ENCODE results near the gene EFCAB6.
A peak's percentile ranks its signal among the peaks of the same experiment; 100 is the strongest.

EFCAB6 gene

GRCh38 chr22:43857367-43857766 is 45.3 kb upstream of the EFCAB6 start:
- Histone ChIP-seq H3K14ac (ENCODE audit: low read length) (no peak overlapping the region), H2BK120ac (ENCODE audit: low read depth, low read length) (no peak overlapping the region), H3K4ac (ENCODE audit: low read length) (no peak overlapping the region), H4K91ac (ENCODE audit: low read depth, low read length, poor library complexity) (no peak overlapping the region), H3K23ac (ENCODE audit: low read depth, low read length, poor library complexity) (no peak overlapping the region), H3K4me1 (ENCODE audit: control insufficient read depth in 2 of 2, insufficient read depth in 1 of 2, low read depth in 1 of 2, low read length in 2 of 2) (peaks cover 7 to 9% of the 10 kb centered on the region in 2 donors), H3K9ac (ENCODE audit: low read depth, low read length, poor library complexity) (no peak overlapping the region), H3K4me2 (ENCODE audit: insufficient read depth, low read length, poor library complexity, severe bottlenecking) (no peak overlapping the region), H2BK5ac (ENCODE audit: low read length) (no peak overlapping the region), H4K8ac (ENCODE audit: low read depth, low read length) (no peak overlapping the region), H2BK15ac (ENCODE audit: low read length) (no peak overlapping the region), H2AK5ac (ENCODE audit: low read depth, low read length) (no peak overlapping the region), H3K27me3 (ENCODE audit: control insufficient read depth in 3 of 3, insufficient read depth in 3 of 3, low read depth in 1 of 3, low read length in 3 of 3) (no peaks in the 10 kb centered on the region), H3K9me3 (replicated peaks in 1 of 2; ENCODE audit: control insufficient read depth in 2 of 2, insufficient read depth in 1 of 2, low read depth in 1 of 2, low read length in 2 of 2) (peaks cover 6 to 7% of the 10 kb centered on the region in 2 donors), H3K79me1 (ENCODE audit: low read depth, low read length) (peaks cover 7% of the 10 kb centered on the region), H2BK12ac (ENCODE audit: low read length) (no peak overlapping the region), H3K36me3 (replicated peaks in 1 of 2; ENCODE audit: control insufficient read depth in 2 of 2, insufficient read depth in 2 of 2, low read length in 2 of 2) (no peaks in the 10 kb centered on the region), H3K4me3 (ENCODE audit: low read length in 2 of 2) (no peak overlapping the region), H3K27ac (replicated peaks; ENCODE audit: low read length) (no peak overlapping the region), H3K18ac (ENCODE audit: low read length) (no peak overlapping the region), H2AFZ (ENCODE audit: low read length) (no peak overlapping the region)
- DNase-seq (ENCODE audit: low spot score): no peak

- Histone ChIP-seq H4K91ac (ENCODE audit: low read depth, low read length, poor library complexity) (no peak overlapping the region), H3K4me2 (ENCODE audit: insufficient read depth, low read length, poor library complexity, severe bottlenecking) (no peak overlapping the region)
- no CpG with 5 or more reads among the region's 4 CpGs for WGBS, 2 donors (ENCODE audit: extremely low coverage in 2 of 2, insufficient read length in 2 of 2, insufficient replicate concordance in 1 of 2)
Observed at GRCh38 chr22:43855431-43855830, 43.3 kb upstream of the EFCAB6 start.

GRCh38 chr22:43854786-43855271 is 42.7 kb upstream of the EFCAB6 start:
- no peak overlapping the region for H2BK5ac ChIP-seq (ENCODE audit: low read length)
- H3K27ac ChIP-seq (replicated peaks; ENCODE audit: low read length): no peak overlapping the region
- H3K4me2 ChIP-seq (ENCODE audit: insufficient read depth, low read length, poor library complexity, severe bottlenecking): no peak overlapping the region
- peak overlapping the region; percentile 46 for H3K18ac ChIP-seq (ENCODE audit: low read length)
- H3K9ac ChIP-seq (ENCODE audit: low read depth, low read length, poor library complexity): no peak overlapping the region
- peaks cover 6 to 7% of the 10 kb centered on the region in 2 donors for H3K9me3 ChIP-seq (replicated peaks in 1 of 2; ENCODE audit: control insufficient read depth in 2 of 2, insufficient read depth in 1 of 2, low read depth in 1 of 2, low read length in 2 of 2)
- H3K14ac ChIP-seq (ENCODE audit: low read length): no peak overlapping the region
- peaks cover 3% of the 10 kb centered on the region for H3K79me1 ChIP-seq (ENCODE audit: low read depth, low read length)
- H4K91ac ChIP-seq (ENCODE audit: low read depth, low read length, poor library complexity): no peak overlapping the region
- no peak overlapping the region for H2AFZ ChIP-seq (ENCODE audit: low read length)
- no peak overlapping the region for H3K4ac ChIP-seq (ENCODE audit: low read length)
- DNase-seq (ENCODE audit: low spot score): no peak
- WGBS, 2 donors (ENCODE audit: extremely low coverage in 2 of 2, insufficient read length in 2 of 2, insufficient replicate concordance in 1 of 2): no CpG with 5 or more reads among the region's 13 CpGs
- peaks cover 0 to 6% of the 10 kb centered on the region in 2 donors for H3K4me1 ChIP-seq (ENCODE audit: control insufficient read depth in 2 of 2, insufficient read depth in 1 of 2, low read depth in 1 of 2, low read length in 2 of 2)
- no peaks in the 10 kb centered on the region for H3K27me3 ChIP-seq (ENCODE audit: control insufficient read depth in 3 of 3, insufficient read depth in 3 of 3, low read depth in 1 of 3, low read length in 3 of 3)
- H2BK120ac ChIP-seq (ENCODE audit: low read depth, low read length): no peak overlapping the region
- H2BK15ac ChIP-seq (ENCODE audit: low read length): no peak overlapping the region
- no peak overlapping the region for H3K4me3 ChIP-seq (ENCODE audit: low read length in 2 of 2)
- no peak overlapping the region for H2BK12ac ChIP-seq (ENCODE audit: low read length)
- H2AK5ac ChIP-seq (ENCODE audit: low read depth, low read length): no peak overlapping the region
- no peaks in the 10 kb centered on the region for H3K36me3 ChIP-seq (replicated peaks in 1 of 2; ENCODE audit: control insufficient read depth in 2 of 2, insufficient read depth in 2 of 2, low read length in 2 of 2)
- peak overlapping the region; percentile 21 for H3K23ac ChIP-seq (ENCODE audit: low read depth, low read length, poor library complexity)
- H4K8ac ChIP-seq (ENCODE audit: low read depth, low read length): no peak overlapping the region

More at GRCh38 chr22:43855431-43855830, 43.3 kb upstream of the EFCAB6 start:
- Histone ChIP-seq H3K4me3 (ENCODE audit: low read length in 2 of 2) (no peak overlapping the region), H3K27me3 (ENCODE audit: control insufficient read depth in 3 of 3, insufficient read depth in 3 of 3, low read depth in 1 of 3, low read length in 3 of 3) (no peaks in the 10 kb centered on the region), H3K9me3 (replicated peaks in 1 of 2; ENCODE audit: control insufficient read depth in 2 of 2, insufficient read depth in 1 of 2, low read depth in 1 of 2, low read length in 2 of 2) (peaks cover 6 to 7% of the 10 kb centered on the region in 2 donors), H2BK12ac (ENCODE audit: low read length) (no peak overlapping the region), H3K14ac (ENCODE audit: low read length) (no peak overlapping the region), H2AFZ (ENCODE audit: low read length) (no peak overlapping the region), H3K36me3 (replicated peaks in 1 of 2; ENCODE audit: control insufficient read depth in 2 of 2, insufficient read depth in 2 of 2, low read length in 2 of 2) (no peaks in the 10 kb centered on the region), H3K27ac (replicated peaks; ENCODE audit: low read length) (no peak overlapping the region), H3K4me1 (ENCODE audit: control insufficient read depth in 2 of 2, insufficient read depth in 1 of 2, low read depth in 1 of 2, low read length in 2 of 2) (peaks cover 0 to 6% of the 10 kb centered on the region in 2 donors), H2AK5ac (ENCODE audit: low read depth, low read length) (no peak overlapping the region), H3K9ac (ENCODE audit: low read depth, low read length, poor library complexity) (no peak overlapping the region), H2BK120ac (ENCODE audit: low read depth, low read length) (no peak overlapping the region), H3K79me1 (ENCODE audit: low read depth, low read length) (peaks cover 3% of the 10 kb centered on the region), H3K4ac (ENCODE audit: low read length) (no peak overlapping the region), H3K23ac (ENCODE audit: low read depth, low read length, poor library complexity) (no peak overlapping the region), H3K18ac (ENCODE audit: low read length) (no peak overlapping the region), H2BK15ac (ENCODE audit: low read length) (no peak overlapping the region), H4K8ac (ENCODE audit: low read depth, low read length) (no peak overlapping the region), H2BK5ac (ENCODE audit: low read length) (no peak overlapping the region)
- DNase-seq (ENCODE audit: low spot score): no peak

- H3K27ac ChIP-seq (replicated peaks; ENCODE audit: low read length): no peak overlapping the region
- no peak overlapping the region for H3K4me3 ChIP-seq (ENCODE audit: low read length in 2 of 2)
- no peak overlapping the region for H2BK15ac ChIP-seq (ENCODE audit: low read length)
- peaks cover 6 to 7% of the 10 kb centered on the region in 2 donors for H3K9me3 ChIP-seq (replicated peaks in 1 of 2; ENCODE audit: control insufficient read depth in 2 of 2, insufficient read depth in 1 of 2, low read depth in 1 of 2, low read length in 2 of 2)
- no peak overlapping the region for H2BK12ac ChIP-seq (ENCODE audit: low read length)
- no peak overlapping the region for H3K14ac ChIP-seq (ENCODE audit: low read length)
- DNase-seq (ENCODE audit: low spot score): no peak
- no peak overlapping the region for H2AK5ac ChIP-seq (ENCODE audit: low read depth, low read length)
- H3K4me1 ChIP-seq (ENCODE audit: control insufficient read depth in 2 of 2, insufficient read depth in 1 of 2, low read depth in 1 of 2, low read length in 2 of 2): peaks cover 0 to 6% of the 10 kb centered on the region in 2 donors
- H4K8ac ChIP-seq (ENCODE audit: low read depth, low read length): no peak overlapping the region
- no peak overlapping the region for H2BK5ac ChIP-seq (ENCODE audit: low read length)
- H3K4me2 ChIP-seq (ENCODE audit: insufficient read depth, low read length, poor library complexity, severe bottlenecking): no peak overlapping the region
- peaks cover 3% of the 10 kb centered on the region for H3K79me1 ChIP-seq (ENCODE audit: low read depth, low read length)
- WGBS, 2 donors (ENCODE audit: extremely low coverage in 2 of 2, insufficient read length in 2 of 2, insufficient replicate concordance in 1 of 2): no CpG with 5 or more reads among the region's 14 CpGs
- no peak overlapping the region for H4K91ac ChIP-seq (ENCODE audit: low read depth, low read length, poor library complexity)
- no peak overlapping the region for H2BK120ac ChIP-seq (ENCODE audit: low read depth, low read length)
- no peak overlapping the region for H3K4ac ChIP-seq (ENCODE audit: low read length)
- no peaks in the 10 kb centered on the region for H3K36me3 ChIP-seq (replicated peaks in 1 of 2; ENCODE audit: control insufficient read depth in 2 of 2, insufficient read depth in 2 of 2, low read length in 2 of 2)
- H2AFZ ChIP-seq (ENCODE audit: low read length): no peak overlapping the region
- H3K27me3 ChIP-seq (ENCODE audit: control insufficient read depth in 3 of 3, insufficient read depth in 3 of 3, low read depth in 1 of 3, low read length in 3 of 3): no peaks in the 10 kb centered on the region
- peak overlapping the region; percentile 56 for H3K23ac ChIP-seq (ENCODE audit: low read depth, low read length, poor library complexity)
- H3K18ac ChIP-seq (ENCODE audit: low read length): peak overlapping the region; percentile 46
- peak overlapping the region; percentile 13 for H3K9ac ChIP-seq (ENCODE audit: low read depth, low read length, poor library complexity)
Observed at GRCh38 chr22:43854121-43854785, 42.1 kb upstream of the EFCAB6 start.

Data from neuronal stem cell (in vitro differentiated cells).